ENCODE data around the gene EEF1E1. TPM values are rescaled to one million over a fixed set of nuclear protein-coding genes. Genes with fewer than 3 reads are reported as not detected.

EEF1E1 gene
- total RNA-seq, 4 donors from 2014 or later = 6.2 to 70.1 (median 17.0) TPM

DNA sequence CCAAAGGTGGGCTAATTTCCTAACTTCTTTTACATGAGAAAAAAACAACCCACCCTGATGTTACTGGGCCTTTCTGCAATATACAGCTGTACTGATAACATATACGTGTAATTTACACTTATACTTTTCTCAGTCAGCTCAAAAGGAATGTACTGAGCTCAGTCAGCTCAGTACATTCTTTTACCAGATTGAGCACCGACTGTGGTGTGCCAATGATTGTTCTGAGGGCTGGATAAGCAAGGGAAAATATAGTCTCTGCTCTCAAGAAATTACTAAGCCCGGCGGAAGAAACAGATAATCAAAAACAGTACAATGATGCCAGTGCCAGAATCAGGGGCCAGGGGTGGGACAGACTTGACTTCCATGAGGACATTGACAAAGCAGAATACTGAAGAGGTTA is 28.1 kb downstream of the EEF1E1 start:
- H3K4me1 ChIP-seq = no peaks in the 10 kb centered on the region
- H3K27ac ChIP-seq = no peak overlapping the region
- no peaks in the 10 kb centered on the region for H3K27me3 ChIP-seq
- no peak for TF ChIP-seq POLR2A (IDR thresholded peaks at IDR 0.05)
- TF ChIP-seq CTCF (IDR thresholded peaks at IDR 0.05) = no peak
- H3K9me3 ChIP-seq = no peaks in the 10 kb centered on the region
- DNase-seq = no peak
- H3K4me3 ChIP-seq = no peak overlapping the region
- H3K36me3 ChIP-seq = no peaks in the 10 kb centered on the region

GRCh38 chr6:8073758-8074157 is 28.6 kb downstream of the EEF1E1 start:
- Histone ChIP-seq H3K9me3 (no peaks in the 10 kb centered on the region), H3K4me1 (no peaks in the 10 kb centered on the region), H3K36me3 (no peaks in the 10 kb centered on the region), H3K27ac (no peak overlapping the region), H3K27me3 (no peaks in the 10 kb centered on the region), H3K4me3 (no peak overlapping the region)
- DNase-seq = no peak
- TF ChIP-seq CTCF (IDR thresholded peaks at IDR 0.05) (no peak), POLR2A (IDR thresholded peaks at IDR 0.05) (no peak)

DNA sequence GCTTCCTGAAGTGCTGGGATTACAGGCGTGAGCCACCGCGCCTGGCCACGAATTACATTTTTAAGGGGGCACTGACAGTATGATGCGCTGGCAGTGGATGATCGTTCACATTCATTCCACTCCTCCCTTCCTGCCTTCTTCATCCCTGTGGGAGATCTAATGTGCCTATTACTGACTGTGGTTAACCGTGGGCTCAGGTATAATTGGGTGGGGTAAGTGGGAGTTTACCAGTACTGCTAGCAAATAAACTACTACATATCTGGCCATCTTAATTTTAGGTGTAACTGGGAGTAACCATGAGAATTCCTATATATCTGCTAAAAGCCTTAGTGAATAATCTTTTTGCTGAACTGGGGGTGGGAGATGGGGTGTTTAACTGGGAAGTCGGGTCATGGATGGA is 31.6 kb downstream of the EEF1E1 start:
- H3K27me3 ChIP-seq = no peaks in the 10 kb centered on the region
- no peak overlapping the region for H3K27ac ChIP-seq
- H3K4me1 ChIP-seq = no peaks in the 10 kb centered on the region
- no peaks in the 10 kb centered on the region for H3K9me3 ChIP-seq
- H3K36me3 ChIP-seq = no peaks in the 10 kb centered on the region
- TF ChIP-seq POLR2A (IDR thresholded peaks at IDR 0.05) (no peak), CTCF (IDR thresholded peaks at IDR 0.05) (no peak)
- DNase-seq = no peak
- H3K4me3 ChIP-seq = no peak overlapping the region

- no peak for DNase-seq
- Histone ChIP-seq H3K4me3 (no peak overlapping the region), H3K4me1 (no peaks in the 10 kb centered on the region), H3K27ac (no peak overlapping the region), H3K27me3 (no peaks in the 10 kb centered on the region), H3K9me3 (no peaks in the 10 kb centered on the region), H3K36me3 (no peaks in the 10 kb centered on the region)
- TF ChIP-seq CTCF (IDR thresholded peaks at IDR 0.05) (no peak), POLR2A (IDR thresholded peaks at IDR 0.05) (no peak)
Measured at GRCh38 chr6:8069631-8070284, 32.6 kb downstream of the EEF1E1 start.

DNA sequence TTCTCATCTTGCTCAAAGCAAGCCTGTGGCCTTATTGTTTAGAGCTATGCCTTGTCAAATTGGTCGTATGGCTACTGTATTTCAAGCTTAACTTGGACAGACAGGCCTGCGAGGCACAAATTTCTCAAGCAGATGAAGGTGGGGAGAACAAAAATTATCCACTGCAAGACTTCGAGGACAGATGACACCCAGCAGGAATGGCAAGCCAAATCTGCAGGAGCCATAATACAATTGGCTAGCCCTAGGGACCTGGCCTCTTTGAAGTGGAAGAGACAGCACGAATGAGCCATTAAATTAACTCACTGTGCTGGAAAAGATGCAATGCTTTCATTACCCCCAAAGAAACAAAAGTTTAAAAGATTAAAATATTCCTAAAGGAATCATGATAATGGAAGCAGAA is 33.2 kb downstream of the EEF1E1 start:
- H3K27ac ChIP-seq = no peak overlapping the region
- H3K27me3 ChIP-seq = no peaks in the 10 kb centered on the region
- TF ChIP-seq POLR2A (IDR thresholded peaks at IDR 0.05) (no peak), CTCF (IDR thresholded peaks at IDR 0.05) (no peak)
- H3K9me3 ChIP-seq = no peaks in the 10 kb centered on the region
- H3K4me1 ChIP-seq = no peaks in the 10 kb centered on the region
- no peak overlapping the region for H3K4me3 ChIP-seq
- H3K36me3 ChIP-seq = no peaks in the 10 kb centered on the region
- no peak for DNase-seq

DNA sequence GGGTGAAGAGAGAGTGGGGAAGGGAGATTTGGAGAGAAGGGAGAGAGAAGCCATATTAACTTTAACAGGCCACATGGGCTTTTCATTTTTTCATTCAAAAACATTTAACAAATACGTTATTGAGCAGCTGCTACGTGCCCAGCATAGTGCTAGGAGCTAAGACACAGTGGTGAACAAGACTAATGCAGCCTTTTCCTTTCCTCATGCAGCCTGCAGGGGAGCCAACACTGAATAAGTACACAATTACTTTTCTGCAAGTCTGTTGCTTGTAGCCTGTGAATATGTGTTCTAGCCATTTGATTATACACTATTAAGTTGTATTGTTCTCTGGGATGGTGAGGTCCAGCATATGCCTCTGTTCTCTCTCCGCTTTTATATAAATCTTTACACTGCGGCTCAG is 36.2 kb downstream of the EEF1E1 start:
- H3K36me3 ChIP-seq = peaks cover 0 to 4% (median 0%) of the 10 kb centered on the region in 3 donors
- peaks cover 0 to 4% (median 0%) of the 10 kb centered on the region in 4 donors for H3K4me1 ChIP-seq
- no peaks in the 10 kb centered on the region for H3K9me3 ChIP-seq
- TF ChIP-seq CTCF (IDR thresholded peaks at IDR 0.05) (peak in 1 of 6 experiments; percentile 14), POLR2A (IDR thresholded peaks at IDR 0.05) (no peak)
- no peak overlapping the region for H3K27ac ChIP-seq
- H3K27me3 ChIP-seq = no peaks in the 10 kb centered on the region
- no peak overlapping the region for H3K4me3 ChIP-seq
- no peak for DNase-seq
